ENCODE data around the gene PXDN. TPM values are rescaled to one million over a fixed set of nuclear protein-coding genes. Genes with fewer than 3 reads are reported as not detected.

Gene PXDN
- total RNA-seq, 1 experiment from 2014 or later = 125 TPM

DNA sequence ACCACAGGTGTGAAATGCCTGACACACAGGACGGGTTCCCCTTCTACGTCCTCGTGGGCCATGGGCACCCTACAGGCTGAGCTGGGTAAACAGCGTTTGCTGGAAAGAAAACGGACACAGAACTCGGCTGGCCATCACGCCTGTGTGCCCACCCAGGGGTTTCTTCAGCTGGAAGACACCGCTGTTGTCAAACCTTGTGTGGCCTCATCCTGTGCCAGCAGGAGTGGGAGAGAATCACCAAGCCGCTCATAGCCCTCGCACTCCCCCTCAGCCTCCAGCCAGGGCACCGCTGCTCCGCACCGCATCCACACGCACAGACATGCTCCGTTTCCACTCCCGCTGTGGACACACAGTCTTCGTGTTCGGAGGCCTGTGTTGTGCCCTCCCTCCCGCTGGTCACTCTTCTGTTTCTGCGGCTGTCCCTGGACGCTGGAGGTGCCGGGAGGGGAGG, 161.4 kb downstream of the PXDN start:
- intact Hi-C loops (cut with micrococcal nuclease) = no loop called here

DNA sequence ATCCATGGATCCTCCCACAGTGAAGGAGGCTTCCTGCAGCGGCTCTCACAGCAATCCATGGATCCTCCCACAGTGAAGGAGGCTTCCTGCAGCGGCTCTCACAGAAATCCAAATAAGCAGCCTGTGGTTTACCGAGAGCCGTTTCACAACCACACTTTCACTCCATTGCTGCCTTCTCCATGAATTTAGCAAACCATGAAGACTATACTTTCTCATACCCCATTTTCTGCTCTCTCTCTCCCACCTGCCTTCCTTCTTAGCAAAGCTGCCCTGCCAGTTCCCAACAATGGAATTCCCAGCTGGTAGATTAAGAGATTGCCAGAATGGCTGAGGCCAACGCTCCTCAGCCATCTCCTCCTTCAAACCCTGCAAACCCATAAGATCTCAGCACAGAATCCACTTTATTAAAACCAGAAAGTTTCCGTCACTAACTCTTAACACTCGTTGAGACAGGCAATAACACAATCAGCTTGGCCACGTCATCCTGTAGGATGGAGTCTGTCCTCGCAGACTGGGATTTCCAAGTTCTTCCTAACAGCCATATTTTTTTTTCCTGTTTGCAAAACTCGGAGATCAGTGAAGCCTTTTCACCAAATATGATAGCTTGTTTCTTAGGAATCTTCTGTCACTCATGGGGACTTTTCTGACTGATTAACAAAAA, 162.2 kb downstream of the PXDN start:
- peaks cover 3% of the 10 kb centered on the region for H3F3A ChIP-seq (ENCODE audit: low read length, unreplicated experiment)
- no peaks in the 10 kb centered on the region for H3K79me2 ChIP-seq (ENCODE audit: low read length)
- no peaks in the 10 kb centered on the region for H4K20me1 ChIP-seq (ENCODE audit: low read length)
- H2AFZ ChIP-seq (ENCODE audit: low read length) = no peak overlapping the region
- ChIA-PET POLR2A (ENCODE audit: unreplicated experiment) (no interaction called here), CTCF (interaction anchor here (0.6 to 0.7 kb wide), 2 partner anchors 9 to 27 kb away, joined by 3 to 5 read pairs; no protein-coding TSS in a partner anchor)
- TF ChIP-seq EZH2phosphoT487 (IDR thresholded peaks at IDR 0.05; ENCODE audit: borderline replicate concordance, low read length) (no peak), EZH2 (IDR thresholded peaks at IDR 0.05; ENCODE audit: low read length, unreplicated experiment) (no peak), CTCF (conservative IDR thresholded peaks at IDR 0.05; ENCODE audit: low read depth, low read length) (no peak)
- H3K4me1 ChIP-seq (ENCODE audit: insufficient read depth, low read length) = peaks cover 47% of the 10 kb centered on the region
- no TSS peak for BruUV-seq (replicated peaks)
- H3K4me3 ChIP-seq (ENCODE audit: low read length) = no peak overlapping the region
- no peaks in the 10 kb centered on the region for H3K9me2 ChIP-seq (replicated peaks; ENCODE audit: low read length)
- no peaks in the 10 kb centered on the region for H3K27me3 ChIP-seq (ENCODE audit: low read length)
- H3K36me3 ChIP-seq (ENCODE audit: low read depth, low read length) = no peaks in the 10 kb centered on the region
- no peaks in the 10 kb centered on the region for H3K9me3 ChIP-seq (ENCODE audit: low read length)
- no peak for ATAC-seq
- no peak overlapping the region for H3K27ac ChIP-seq (ENCODE audit: low read length)
- no peak for DNase-seq
- H3K9ac ChIP-seq (ENCODE audit: low read length) = no peak overlapping the region
- intact Hi-C loops (cut with micrococcal nuclease) = no loop called here
- no peak overlapping the region for H3K4me2 ChIP-seq (ENCODE audit: low read length)

More for the DNA sequence above, 161.4 kb downstream of the PXDN start:
- CTCF ChIA-PET = no interaction called here
- DNase-seq (no peak), ATAC-seq (no peak)
- Histone ChIP-seq H3K4me3 (ENCODE audit: low read length) (no peak overlapping the region), H4K20me1 (ENCODE audit: low read length) (no peaks in the 10 kb centered on the region), H3K27me3 (ENCODE audit: low read length) (no peaks in the 10 kb centered on the region), H3K27ac (ENCODE audit: low read length) (no peak overlapping the region), H3K9me3 (ENCODE audit: low read length) (no peaks in the 10 kb centered on the region), H3K79me2 (ENCODE audit: low read length) (no peaks in the 10 kb centered on the region), H3K36me3 (ENCODE audit: low read depth, low read length) (no peaks in the 10 kb centered on the region), H3K9ac (ENCODE audit: low read length) (no peak overlapping the region), H2AFZ (ENCODE audit: low read length) (no peak overlapping the region), H3K4me2 (ENCODE audit: low read length) (no peak overlapping the region), H3F3A (ENCODE audit: low read length, unreplicated experiment) (peaks cover 3% of the 10 kb centered on the region), H3K9me2 (replicated peaks; ENCODE audit: low read length) (no peaks in the 10 kb centered on the region), H3K4me1 (ENCODE audit: insufficient read depth, low read length) (peaks cover 49% of the 10 kb centered on the region)
- POLR2A ChIA-PET (ENCODE audit: unreplicated experiment) = no interaction called here
- TF ChIP-seq CTCF (conservative IDR thresholded peaks at IDR 0.05; ENCODE audit: low read depth, low read length) (no peak), EZH2phosphoT487 (IDR thresholded peaks at IDR 0.05; ENCODE audit: borderline replicate concordance, low read length) (no peak)
- no TSS peak for BruUV-seq (replicated peaks)

Data from PC-3 (cell line).